Mucosa of rectum (tissue), 2 donors: Measurements from ENCODE around the gene FCN1.

ENCODE experiments used
- H3K27ac ChIP-seq, 2 donors: one replicate each; pipeline ENCODE4 v1.7.0; 2013; ENCODE audit warnings: inconsistent platforms in 2 of 2, low read depth in 2 of 2, low read length in 2 of 2
- H3K27me3 ChIP-seq, 2 donors: one replicate each; pipeline ENCODE4 v1.7.0; 2013; ENCODE audit warnings: low read length in 2 of 2; ENCODE audit not compliant: control insufficient read depth in 2 of 2, insufficient read depth in 2 of 2
- H3K36me3 ChIP-seq, 2 donors: one replicate each; pipeline ENCODE4 v1.7.0; 2013; ENCODE audit warnings: low read length in 2 of 2; ENCODE audit not compliant: control insufficient read depth in 2 of 2, insufficient read depth in 2 of 2
- H3K4me1 ChIP-seq, 2 donors: one replicate each; pipeline ENCODE4 v1.7.0; 2013; ENCODE audit warnings: low read length in 2 of 2, mild to moderate bottlenecking in 1 of 2; ENCODE audit not compliant: control insufficient read depth in 2 of 2, insufficient read depth in 2 of 2
- H3K4me3 ChIP-seq, 2 donors: one replicate each; pipeline ENCODE4 v1.7.0; 2013; ENCODE audit warnings: low read length in 2 of 2
- H3K9ac ChIP-seq, 2 donors: one replicate each; pipeline ENCODE4 v1.7.0; 2013; ENCODE audit warnings: low read length in 2 of 2, low read depth in 1 of 2, mild to moderate bottlenecking in 1 of 2
- H3K9me3 ChIP-seq, 2 donors: one replicate each; pipeline ENCODE4 v1.7.0; 2013; ENCODE audit warnings: low read length in 2 of 2; ENCODE audit not compliant: control insufficient read depth in 2 of 2
- donor health status: healthy.
- donor health status: Normal muscosa, but diverticular disease.

FCN1 gene

DNA sequence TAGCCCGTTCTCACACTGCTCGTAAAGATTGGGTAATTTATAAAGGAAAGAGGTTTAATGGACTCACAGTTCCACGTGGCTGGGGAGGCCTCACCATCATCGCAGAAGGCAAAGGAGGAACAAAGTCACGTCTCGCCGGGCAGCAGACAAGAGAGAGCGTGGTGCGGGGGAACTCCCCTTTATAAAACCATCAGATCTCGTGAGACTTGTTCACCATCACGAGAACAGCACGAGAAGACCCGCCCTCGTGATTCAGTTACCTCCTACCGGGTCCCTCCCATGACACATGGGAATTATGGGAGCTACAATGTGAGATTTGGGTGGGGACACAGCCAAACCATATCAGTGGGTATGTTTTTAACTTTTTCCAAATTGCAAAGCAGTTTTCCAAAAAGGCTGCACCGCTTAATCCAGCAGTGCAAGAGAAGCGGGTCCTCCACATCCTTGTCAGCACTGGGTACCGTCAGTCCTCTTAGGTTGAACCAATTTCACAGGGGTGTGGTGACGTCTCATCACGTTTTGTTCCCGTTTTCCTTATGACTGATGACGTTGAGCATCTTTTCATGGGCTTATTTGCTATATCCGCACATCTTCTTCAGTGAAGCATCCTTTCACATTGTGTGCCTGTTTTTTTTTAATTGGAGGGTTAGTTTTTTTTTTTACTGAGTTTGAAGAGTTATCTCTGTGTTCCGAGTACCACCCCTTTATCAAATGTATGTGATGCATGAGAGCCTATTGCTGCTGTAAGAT is 45.1 kb downstream of the FCN1 start:
- H3K4me3 ChIP-seq = no peak overlapping the region
- no peak overlapping the region for H3K27ac ChIP-seq
- no peaks in the 10 kb centered on the region for H3K9me3 ChIP-seq
- H3K36me3 ChIP-seq = no peaks in the 10 kb centered on the region
- H3K27me3 ChIP-seq = no peaks in the 10 kb centered on the region
- H3K9ac ChIP-seq = no peak overlapping the region
- no peaks in the 10 kb centered on the region for H3K4me1 ChIP-seq

DNA sequence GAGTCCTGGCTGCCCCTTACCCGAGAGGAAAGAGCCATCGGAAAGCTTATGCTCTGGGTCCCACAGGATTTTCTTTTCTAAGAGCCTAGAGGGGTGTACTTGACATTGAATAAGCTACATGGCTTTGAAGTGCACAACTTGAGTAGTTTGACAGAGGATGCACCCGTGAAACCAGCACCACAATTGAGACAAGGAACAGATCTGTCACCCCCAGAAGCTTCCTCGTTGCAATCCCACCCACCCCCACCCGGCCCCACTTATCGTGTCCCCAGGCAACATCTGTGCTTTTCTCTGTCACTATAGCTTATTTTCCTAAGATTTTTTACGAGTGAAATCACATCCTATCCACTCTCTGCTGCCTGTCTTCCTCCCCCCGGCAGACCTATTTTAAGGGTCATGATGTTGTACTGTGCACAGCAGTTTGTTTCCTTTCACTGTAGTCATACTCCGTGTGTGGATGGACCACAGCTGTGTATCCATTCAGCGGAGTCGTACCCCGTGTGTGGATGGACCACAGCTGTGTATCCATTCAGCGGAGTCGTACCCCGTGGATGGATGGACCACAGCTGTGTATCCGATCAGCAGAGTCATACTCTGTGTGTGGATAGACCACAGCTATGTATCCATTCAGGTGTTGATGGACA is 45.9 kb downstream of the FCN1 start:
- no peak overlapping the region for H3K9ac ChIP-seq
- no peak overlapping the region for H3K27ac ChIP-seq
- no peaks in the 10 kb centered on the region for H3K36me3 ChIP-seq
- H3K4me3 ChIP-seq = no peak overlapping the region
- no peaks in the 10 kb centered on the region for H3K27me3 ChIP-seq
- no peaks in the 10 kb centered on the region for H3K4me1 ChIP-seq
- no peaks in the 10 kb centered on the region for H3K9me3 ChIP-seq

DNA sequence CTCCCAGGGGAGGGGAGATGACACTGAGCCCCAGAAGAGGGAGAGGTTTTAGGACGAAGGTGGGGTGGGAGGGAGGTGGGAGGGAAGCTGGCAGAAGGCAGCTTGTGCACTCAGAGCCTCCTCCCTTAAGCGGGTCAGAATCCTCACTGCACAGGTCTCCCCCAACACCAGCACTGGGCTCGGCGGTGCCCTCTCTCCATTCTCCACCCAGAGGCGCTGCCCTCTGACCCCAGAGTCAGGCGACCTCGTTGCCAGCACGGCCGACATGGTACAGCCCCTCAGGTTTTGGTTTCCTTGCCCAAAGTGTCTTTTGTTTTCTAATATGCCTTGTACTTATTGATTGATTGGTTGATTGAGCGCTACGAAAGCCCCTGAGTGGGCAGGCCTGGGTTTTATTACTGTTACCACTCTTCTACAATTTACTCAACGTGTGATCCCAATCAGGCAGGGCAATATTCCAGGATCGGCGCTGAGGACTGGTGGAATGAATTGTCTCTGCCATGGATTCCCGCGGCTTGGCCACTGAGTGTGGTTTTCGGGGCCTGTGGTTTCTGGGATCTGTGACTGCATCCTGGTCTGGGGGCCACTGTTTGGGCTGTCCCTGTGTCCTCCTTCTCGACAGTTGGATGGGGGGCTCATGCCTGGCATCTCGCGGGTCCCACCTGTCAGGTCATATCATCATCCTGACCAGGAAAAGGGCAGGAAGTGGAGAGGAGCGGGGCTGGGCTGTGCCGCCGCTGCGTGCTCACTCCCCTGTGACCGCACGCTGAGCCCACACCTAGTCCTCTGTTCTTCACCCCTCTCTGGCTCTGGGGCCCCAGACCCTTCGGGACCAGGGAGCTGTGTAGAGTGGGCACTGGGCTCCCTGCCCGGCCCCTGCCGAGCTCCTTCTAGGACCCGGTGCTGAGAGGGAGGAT is 46.7 kb downstream of the FCN1 start:
- Histone ChIP-seq H3K9ac (no peak overlapping the region), H3K4me1 (no peaks in the 10 kb centered on the region), H3K36me3 (no peaks in the 10 kb centered on the region), H3K9me3 (no peaks in the 10 kb centered on the region), H3K4me3 (no peak overlapping the region), H3K27me3 (no peaks in the 10 kb centered on the region), H3K27ac (no peak overlapping the region)

DNA sequence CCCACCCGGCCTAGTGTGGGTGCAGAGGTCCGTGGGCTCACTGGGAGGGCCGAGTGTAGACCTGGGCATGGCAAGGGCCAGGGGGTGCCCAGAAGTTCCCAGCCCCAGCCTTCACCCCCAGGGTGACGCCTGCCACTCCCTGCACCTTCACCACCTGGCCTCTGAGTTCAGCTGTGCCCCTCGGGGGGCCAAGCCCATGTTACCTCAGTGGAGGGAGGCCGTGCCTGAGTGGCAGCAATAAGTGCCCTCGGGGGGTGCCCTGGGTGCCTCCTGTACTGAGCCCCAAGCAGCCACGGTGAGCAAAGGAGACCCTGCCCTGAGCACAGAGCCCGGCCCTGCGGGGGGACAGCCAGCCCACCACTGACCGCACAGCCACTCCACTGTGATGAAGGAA is 47.4 kb downstream of the FCN1 start:
- no peaks in the 10 kb centered on the region for H3K9me3 ChIP-seq
- H3K4me1 ChIP-seq = no peaks in the 10 kb centered on the region
- H3K4me3 ChIP-seq = no peak overlapping the region
- no peaks in the 10 kb centered on the region for H3K27me3 ChIP-seq
- no peaks in the 10 kb centered on the region for H3K36me3 ChIP-seq
- no peak overlapping the region for H3K9ac ChIP-seq
- H3K27ac ChIP-seq = no peak overlapping the region

DNA sequence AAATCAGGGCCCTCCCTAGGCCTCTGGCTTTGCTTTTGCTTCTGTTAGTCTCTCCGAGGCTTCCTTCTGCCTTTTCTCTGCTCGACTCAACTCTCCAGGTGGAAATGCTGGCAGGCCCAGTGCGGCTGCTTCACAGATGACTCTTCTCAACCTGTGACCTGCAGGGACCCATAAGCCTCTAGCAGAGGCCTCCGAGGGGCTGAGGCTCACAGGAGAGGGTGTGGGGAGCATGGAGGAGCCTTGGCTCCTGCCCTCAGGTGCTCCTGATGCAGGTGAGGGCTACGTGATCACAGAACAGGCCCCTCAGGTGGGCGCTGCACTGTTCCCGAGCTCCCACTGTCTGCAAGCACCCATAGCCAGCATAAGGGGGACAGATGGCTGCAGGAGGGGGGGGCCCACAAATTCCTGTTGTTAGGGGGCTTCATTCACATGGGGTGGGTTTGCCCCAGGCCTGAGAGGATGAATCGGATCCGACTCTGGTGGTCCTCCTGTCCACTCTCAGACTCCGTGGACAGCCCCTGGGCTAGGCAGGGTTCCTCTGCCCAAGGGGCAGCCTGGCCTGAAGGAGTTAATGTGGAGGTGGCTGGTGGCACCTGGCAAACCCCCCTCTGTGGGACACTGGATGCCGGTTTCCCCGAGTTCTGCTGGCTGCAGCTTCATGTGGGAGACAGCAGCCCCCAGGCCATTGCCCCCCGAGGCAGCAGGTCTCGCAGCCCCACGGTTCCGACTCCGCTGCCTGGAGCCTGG is 48.0 kb downstream of the FCN1 start:
- Histone ChIP-seq H3K4me1 (no peaks in the 10 kb centered on the region), H3K27ac (no peak overlapping the region), H3K9me3 (no peaks in the 10 kb centered on the region), H3K36me3 (no peaks in the 10 kb centered on the region), H3K9ac (no peak overlapping the region), H3K27me3 (no peaks in the 10 kb centered on the region), H3K4me3 (no peak overlapping the region)

DNA sequence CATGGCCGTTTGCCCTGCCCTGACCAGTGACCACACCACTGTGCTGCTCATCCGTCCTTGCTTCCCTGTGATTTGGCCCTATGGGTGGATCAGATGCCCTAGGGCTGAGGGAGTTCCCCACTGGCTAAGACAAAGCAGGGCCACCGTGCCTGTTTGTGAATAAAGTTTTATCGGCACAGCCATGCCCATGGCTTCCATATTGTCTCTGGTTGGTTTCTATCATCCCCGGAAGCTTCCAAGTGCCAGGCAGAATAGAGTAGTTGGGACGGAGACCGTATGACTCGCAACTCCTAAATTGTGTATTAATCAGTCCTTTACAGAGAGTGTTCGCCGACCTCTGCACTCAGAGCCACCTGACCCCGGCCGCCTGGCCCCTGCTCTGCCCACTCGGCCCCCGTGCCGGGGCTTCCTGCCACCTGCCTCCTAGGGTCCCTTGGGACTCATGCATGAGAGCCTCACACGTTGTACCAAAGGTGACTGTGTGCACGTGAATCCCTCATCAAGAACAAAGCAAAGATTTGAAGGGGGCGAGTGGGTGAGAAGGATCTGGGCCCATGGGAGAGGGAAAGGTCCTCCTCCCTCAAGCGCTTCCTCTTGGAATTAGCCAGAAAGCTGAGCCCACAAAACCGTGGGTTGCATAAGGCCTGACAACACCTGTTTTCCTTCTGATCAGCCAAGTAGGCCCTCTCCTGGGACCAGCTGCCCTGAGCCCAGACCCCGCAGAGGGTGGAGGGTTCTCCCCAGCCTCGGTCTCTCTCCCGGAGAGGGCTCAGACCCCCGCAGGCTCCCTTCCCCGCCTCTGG is 48.8 kb downstream of the FCN1 start:
- Histone ChIP-seq H3K27me3 (no peaks in the 10 kb centered on the region), H3K4me3 (no peak overlapping the region), H3K9me3 (no peaks in the 10 kb centered on the region), H3K9ac (no peak overlapping the region), H3K27ac (no peak overlapping the region), H3K4me1 (no peaks in the 10 kb centered on the region), H3K36me3 (no peaks in the 10 kb centered on the region)

DNA sequence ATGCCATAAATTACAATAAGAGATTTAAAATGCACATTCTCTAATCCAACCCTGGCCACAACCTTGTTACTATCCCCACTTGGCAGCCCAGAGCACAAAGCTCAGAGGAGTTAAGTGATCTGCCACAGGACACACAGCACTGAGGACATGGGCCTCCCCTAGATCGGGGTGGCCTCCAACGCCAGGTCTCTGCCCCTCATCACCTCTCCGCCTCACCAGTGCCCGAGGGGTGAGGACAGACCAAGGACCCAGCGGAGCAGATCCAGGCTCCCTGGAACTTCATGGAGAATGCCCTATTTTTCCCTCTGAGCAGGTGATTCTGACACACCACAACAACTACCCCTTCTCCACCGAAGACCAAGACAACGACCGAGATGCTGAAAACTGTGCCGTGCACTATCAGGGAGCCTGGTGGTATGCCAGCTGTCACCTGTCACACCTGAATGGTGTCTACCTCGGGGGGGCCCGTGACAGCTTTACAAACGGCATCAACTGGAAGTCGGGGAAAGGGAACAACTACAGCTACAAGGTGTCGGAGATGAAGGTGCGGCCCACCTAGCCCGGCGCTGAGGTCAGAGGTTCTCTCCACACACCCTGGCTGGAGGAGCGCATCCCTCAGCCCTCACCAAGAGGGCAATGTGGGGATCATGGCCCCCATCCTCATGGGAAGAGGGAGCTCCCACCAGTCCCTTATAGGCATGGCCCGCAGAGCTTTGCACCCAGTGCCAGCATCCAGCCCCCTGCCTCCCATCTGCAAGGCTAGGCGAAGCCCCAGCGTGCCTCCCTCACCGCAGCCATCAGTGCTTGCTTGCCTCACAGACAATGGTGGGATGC is 49.6 kb downstream of the FCN1 start:
- Histone ChIP-seq H3K4me1 (no peaks in the 10 kb centered on the region), H3K4me3 (no peak overlapping the region), H3K9ac (no peak overlapping the region), H3K9me3 (no peaks in the 10 kb centered on the region), H3K36me3 (no peaks in the 10 kb centered on the region), H3K27ac (no peak overlapping the region), H3K27me3 (no peaks in the 10 kb centered on the region)

DNA sequence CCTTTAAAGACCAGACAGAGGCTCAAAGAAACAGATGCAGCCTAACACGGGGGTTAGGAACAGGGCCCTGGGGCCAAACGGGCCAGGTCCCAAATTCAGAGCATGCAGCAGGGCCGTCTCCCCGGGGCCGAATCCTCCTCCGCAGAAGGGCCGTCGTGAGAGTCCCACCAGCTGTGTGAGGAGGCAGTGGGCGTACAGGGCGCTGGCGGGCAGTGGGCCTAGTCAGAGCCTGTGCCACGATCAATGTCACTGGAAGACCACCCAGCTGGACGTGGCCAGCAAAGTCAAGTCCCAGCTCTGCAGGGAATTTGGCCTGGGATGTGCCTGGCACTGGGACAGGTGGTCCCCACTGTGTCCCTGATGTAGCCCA is 52.9 kb downstream of the FCN1 start:
- H3K4me3 ChIP-seq = no peak overlapping the region
- H3K27ac ChIP-seq = no peak overlapping the region
- no peaks in the 10 kb centered on the region for H3K4me1 ChIP-seq
- no peaks in the 10 kb centered on the region for H3K36me3 ChIP-seq
- no peak overlapping the region for H3K9ac ChIP-seq
- H3K27me3 ChIP-seq = no peaks in the 10 kb centered on the region
- H3K9me3 ChIP-seq = no peaks in the 10 kb centered on the region
